ENCODE measurements around the gene HNRNPL.
"Not testable (repeated sequence)": the region's sequence is repeated elsewhere in the genome, so short reads cannot be mapped to it uniquely, and the experiment has no call there.

Gene HNRNPL

DNA sequence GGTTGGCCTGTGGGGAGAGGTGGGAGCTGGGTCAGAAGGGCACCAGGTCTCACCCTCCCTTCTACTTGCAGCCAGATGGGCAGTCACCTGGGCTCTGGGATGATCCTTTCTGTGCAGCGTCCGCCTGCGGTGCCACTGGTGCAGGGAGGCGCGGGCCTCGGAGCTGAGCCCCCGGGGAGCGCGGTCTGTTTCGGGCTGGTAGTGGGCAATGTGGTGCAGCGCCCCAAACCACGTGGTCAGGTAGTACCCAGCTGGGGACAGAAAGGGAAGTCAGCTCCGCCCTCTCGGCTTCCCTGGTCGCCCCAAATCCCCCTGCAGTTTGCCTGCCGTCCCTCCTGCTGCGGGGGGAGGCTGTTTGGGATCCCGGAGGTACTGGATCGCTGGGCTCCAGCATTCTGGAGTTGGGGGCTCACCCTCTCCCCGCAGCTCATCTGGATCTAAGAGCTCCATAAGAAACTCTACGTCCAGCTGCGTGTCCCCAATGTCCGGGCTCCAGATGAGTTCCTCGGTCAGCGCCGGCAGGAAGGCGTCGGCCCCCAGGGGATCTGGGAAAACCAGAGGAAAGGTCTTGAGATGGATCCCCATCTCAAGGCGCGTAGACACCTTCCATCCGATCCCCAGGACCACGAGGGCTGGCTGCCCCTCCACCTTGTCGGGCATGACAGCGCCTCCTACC is 19.5 kb upstream of the HNRNPL start:
- peak; percentile 26 for DNase-seq

DNA sequence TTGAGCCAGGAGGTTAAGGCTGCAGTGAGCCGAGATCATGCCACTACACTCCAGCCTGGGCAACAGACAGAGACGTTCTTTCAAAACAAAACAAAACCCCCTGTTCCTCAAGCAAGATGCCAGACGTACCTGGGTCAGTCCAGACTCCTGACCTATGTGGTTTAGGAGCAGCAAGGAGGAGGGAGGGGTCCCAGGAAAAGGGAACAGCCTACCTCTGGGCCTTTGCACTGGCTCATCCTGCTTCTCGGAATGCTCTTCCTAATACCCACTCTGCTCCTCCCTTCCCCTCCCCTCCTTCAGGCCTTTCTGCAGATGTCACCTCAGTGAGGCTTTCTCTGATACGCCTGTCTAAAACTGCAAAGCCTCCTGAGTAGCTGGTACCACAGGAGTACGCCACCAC is 18.8 kb upstream of the HNRNPL start:
- no peak for DNase-seq

- DNase-seq, result no peak
Observed at GRCh38 chr19:38867171-38867780, 17.5 kb upstream of the HNRNPL start.

DNA sequence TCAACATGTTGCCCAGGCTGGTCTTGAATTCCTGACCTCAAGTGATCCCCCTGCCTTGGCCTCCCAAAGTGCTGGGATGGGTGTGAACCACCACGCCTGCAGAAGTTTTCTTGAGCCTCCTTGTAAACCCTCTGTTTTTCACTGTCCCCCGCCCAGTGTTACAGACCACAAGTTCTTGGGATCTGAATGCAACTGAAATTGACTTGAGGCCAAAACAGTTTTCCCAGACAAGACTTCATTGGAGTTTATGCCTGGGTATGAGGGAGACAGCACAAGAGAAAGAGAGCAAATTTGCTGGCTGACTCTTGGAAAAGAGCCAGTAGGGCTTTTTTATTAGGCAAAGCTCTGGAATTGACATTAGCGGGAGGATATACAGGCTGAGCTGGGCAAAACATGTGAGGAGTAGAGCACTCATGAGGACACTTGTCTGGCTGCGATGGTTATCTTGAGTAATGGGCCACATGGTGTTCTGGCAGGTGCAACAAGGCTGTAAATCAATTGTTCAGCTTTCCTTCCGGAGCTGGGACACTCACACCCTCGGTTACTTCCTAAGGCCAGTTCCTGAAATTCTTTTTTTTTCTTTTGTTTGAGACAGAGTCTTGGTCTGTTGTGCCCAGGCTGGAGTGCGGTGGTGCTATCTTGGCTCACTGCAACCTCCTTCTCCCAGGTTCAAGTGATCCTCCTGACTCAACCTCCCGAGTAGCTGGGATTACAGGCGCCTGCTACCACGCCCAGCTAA is 12.7 kb upstream of the HNRNPL start:
- DNase-seq, result no peak

GRCh38 chr19:38861368-38861767 is 11.6 kb upstream of the HNRNPL start:
- DNase-seq, result no peak

GRCh38 chr19:38859631-38860204 is 9.9 kb upstream of the HNRNPL start:
- not testable (repeated sequence) for DNase-seq

GRCh38 chr19:38856813-38857212 is 7.0 kb upstream of the HNRNPL start:
- DNase-seq, result no peak

DNA sequence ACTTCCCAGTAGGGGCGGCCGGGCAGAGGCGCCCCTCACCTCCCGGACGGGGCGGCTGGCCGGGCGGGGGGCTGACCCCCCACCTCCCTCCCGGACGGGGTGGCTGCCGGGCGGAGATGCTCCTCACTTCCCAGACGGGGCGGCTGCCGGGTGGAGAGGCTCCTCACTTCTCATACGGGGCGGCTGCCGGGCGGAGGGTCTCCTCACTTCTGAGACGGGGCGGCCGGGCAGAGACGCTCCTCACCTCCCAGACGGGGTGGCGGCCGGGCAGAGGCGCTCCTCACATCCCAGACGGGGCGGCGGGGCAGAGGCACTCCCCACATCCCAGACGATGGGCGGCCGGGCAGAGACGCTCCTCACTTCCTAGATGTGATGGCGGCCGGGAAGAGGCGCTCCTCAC is 6.0 kb upstream of the HNRNPL start:
- not testable (repeated sequence) for DNase-seq

GRCh38 chr19:38854961-38855360 is 5.2 kb upstream of the HNRNPL start:
- DNase-seq, result not testable (repeated sequence)

- DNase-seq, result no peak
Observed at GRCh38 chr19:38853214-38853613, 3.4 kb upstream of the HNRNPL start.

DNA sequence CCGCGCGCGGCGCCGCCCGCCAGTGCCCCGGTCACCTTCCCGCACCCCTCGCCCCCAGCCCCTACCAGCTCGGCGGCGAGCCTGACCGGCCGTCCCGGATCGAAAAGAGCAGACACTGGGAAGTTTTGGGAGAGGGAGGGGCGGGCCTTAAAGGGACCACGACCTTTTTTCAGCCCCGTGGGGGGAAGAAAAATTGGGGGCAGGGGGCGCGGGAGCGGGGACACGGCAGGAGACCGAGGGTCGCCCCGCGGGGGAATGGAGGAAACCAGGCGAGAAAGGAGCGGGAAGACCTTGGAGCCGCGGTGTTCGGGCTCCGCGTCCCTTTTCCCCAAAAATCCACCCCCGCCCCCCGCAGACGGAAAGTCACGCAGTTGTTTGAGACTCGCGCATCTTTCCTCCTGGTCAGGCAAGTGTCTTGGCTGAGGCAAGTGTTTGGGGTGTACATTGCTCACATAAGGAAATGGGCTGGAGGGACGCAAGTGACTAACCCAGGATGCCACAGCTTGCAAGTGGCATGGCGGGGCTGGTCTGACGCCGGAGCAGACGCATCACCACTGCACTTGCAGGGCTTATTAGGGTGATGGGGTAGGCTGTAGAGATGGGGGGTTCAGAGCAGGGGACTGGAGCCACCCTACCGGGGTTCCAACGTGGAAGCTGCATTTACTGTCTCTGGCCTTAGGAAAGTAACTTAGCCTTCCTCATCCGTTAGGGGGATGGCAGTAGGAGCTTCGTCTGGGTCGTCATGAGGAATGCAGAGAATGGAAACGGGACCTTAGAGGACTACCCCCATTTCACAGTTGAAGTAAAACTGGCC is 2.7 kb upstream of the HNRNPL start:
- peak; percentile 62 for DNase-seq

DNA sequence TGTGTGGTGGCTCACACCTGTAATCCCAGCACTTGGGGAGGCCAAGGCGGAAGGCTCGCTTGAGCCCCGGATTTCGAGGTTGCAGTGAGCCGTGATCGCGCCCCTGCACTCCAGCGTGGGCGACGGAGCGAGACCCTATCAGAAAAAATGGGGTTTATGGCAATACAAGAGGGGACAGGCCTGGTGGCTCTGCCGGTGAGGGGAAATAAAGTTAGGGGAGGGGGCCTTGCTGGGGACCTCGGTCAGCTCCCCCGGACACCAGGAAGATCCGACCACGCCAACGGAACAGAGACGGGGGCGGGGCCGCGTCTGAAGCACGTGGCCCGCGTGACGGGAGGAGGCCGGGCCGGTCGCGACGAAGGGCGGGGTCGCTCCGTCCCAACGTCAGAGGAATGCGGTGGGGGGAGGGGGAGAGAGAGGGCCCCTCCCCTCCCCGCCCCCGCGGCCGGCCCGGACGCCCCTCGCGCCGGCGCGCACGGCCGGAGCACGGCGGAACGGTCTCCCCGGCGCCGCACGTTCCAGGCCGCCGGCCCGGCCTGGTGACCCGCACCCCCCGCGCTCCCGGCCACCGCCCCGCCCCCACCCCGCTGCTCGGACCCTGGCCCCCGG is 1.9 kb upstream of the HNRNPL start:
- peak; percentile 84 for DNase-seq

GRCh38 chr19:38850976-38851621 is 1.3 kb upstream of the HNRNPL start:
- peak; percentile 32 for DNase-seq

DNA sequence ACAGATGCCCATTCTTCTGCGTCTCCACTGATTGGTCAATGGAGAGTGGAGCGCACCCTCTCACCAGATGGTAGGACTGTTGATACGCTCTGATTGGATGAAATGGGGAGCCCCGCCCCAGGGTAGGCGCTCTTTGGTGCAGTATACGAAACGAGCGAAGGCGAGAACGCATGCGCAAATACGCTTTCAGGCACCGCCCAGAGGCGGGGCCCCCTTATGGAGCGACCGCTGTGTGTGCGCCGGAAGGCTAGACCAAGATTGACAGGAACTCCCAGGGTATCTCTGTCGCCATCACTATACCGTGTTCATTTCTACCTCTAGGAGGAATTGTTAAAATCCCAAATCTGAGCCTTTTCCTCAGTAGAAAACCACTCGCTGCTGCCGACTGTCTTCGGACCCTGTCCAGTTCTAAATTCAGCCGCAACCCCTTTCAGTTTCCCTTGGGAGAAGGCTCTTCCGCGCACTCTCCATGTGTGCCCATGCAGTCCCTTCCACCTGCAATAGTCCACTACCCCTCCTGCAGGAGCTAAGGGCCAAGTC is 720 bp upstream of the HNRNPL start:
- DNase-seq, result no peak

DNA sequence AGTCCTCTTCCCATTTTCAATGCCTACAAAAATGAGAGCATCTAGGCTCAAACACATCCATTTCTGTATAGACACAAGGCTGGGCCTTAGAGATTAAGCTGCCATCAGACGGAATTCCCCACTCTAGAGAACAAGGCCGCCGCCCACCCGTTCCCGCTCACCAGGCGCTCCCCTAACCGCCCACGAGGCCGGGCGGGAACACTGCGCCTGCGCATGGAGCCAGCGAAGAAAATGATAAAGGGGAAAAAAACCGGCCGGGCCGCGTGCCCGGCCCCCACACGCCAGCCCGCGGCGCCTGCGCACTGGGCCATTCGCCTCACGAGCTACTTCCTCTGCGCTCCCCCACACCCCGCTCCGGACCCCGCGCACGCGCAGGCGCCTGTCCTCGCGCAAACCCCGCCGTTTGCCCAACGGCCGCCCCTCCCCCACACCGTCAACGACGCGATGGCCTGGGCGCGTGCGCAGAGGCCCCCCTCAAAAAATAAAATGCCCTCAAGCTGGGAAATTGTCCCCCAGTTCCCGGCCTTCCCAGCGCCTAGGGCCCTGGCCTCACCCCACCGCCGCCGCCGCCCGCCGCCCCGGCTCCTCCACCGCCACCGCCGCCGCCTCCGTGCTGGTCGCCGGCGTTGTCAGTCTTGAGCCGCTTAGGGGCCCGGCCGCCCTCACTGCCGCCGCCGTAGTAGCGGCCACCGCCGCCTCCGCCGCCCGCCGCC is 483 bp downstream of the HNRNPL start:
- DNase-seq, result peak; percentile 98

- no peak for DNase-seq
Observed at GRCh38 chr19:38848299-38849146, 1.3 kb downstream of the HNRNPL start.

- DNase-seq, result no peak
Observed at GRCh38 chr19:38846097-38846496, 3.7 kb downstream of the HNRNPL start.

DNA sequence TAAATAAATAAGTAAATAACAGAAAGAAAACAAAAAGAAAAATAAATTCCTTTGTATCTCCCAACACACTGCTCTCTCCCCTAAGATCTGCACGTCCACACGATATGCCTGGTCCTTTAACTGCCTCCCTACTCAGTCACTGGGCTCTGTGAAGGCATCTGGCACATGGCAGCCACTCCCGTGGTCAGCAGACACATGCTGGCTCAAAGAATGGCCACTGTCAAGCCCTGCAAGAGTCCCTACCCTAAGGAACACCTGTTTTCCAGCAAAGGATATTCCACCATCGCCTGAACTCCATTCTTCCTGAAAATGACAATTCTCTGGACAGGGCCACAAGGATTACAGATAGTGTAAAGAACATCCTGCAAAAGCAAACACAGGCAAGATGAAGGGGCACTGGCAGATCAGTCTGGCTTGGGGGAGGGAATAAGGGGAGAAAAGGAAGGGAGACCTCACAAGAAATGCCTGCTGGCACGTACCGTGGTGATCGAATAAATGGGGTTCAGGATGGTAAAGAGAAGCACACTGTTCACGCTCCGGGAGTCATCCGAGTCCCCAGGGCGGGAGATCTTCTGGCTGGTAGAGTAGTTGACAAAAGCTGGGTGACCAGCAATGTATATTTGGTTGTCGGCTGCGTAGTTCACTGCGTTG is 4.3 kb downstream of the HNRNPL start:
- no peak for DNase-seq

GRCh38 chr19:38844093-38844686 is 5.6 kb downstream of the HNRNPL start:
- DNase-seq, result no peak

Data from activated gamma-delta T cell treated with Interleukin-2 at 50 U/mL for 16 hours (primary cell).